Liver (tissue), 3 donors: ENCODE data around the gene RAPGEF2.

ENCODE experiments used
- FOXA1 ChIP-seq: IDR thresholded peaks from 2 replicates; pipeline ENCODE4 v1.6.1; 2016; ENCODE audit warnings: antibody characterized with exemption
- FOXA2 ChIP-seq: IDR thresholded peaks from 2 replicates; pipeline ENCODE4 v1.6.1; 2016; ENCODE audit warnings: antibody characterized with exemption
- GABPA ChIP-seq, 2 donors: IDR thresholded peaks in 1 of 2; conservative IDR thresholded peaks in 1 of 2; 2 replicates each; pipeline ENCODE4 v1.6.1; 2016; ENCODE audit warnings: antibody characterized with exemption in 2 of 2, mild to moderate bottlenecking in 1 of 2, moderate library complexity in 1 of 2
- HNF4A ChIP-seq, 2 donors: conservative IDR thresholded peaks; 2 replicates each; pipeline ENCODE4 v1.6.1; 2016; ENCODE audit warnings: antibody characterized with exemption in 2 of 2, mild to moderate bottlenecking in 2 of 2
- HNF4G ChIP-seq: IDR thresholded peaks from 2 replicates; pipeline ENCODE4 v1.6.1; 2016; ENCODE audit warnings: antibody characterized with exemption
- JUND ChIP-seq, 2 donors: IDR thresholded peaks; 2 replicates each; pipeline ENCODE4 v1.6.1; 2016; ENCODE audit warnings: antibody characterized with exemption in 2 of 2
- RAD21 ChIP-seq, 2 donors: IDR thresholded peaks; 2 replicates each; pipeline ENCODE4 v1.6.1; 2016; ENCODE audit warnings: antibody characterized with exemption in 2 of 2, mild to moderate bottlenecking in 2 of 2
- RXRA ChIP-seq, 2 donors: IDR thresholded peaks; 2 replicates each; pipeline ENCODE4 v1.6.1; 2017 to 2018; ENCODE audit warnings: antibody characterized with exemption in 2 of 2, mild to moderate bottlenecking in 1 of 2
- SP1 ChIP-seq: IDR thresholded peaks from 2 replicates; pipeline ENCODE4 v1.6.1; 2018; ENCODE audit warnings: antibody characterized with exemption, mild to moderate bottlenecking
- TAF1 ChIP-seq: conservative IDR thresholded peaks from 2 replicates; pipeline ENCODE4 v1.6.1; 2016; ENCODE audit warnings: antibody characterized with exemption, mild to moderate bottlenecking
- TF ChIP-seq, protein P1 (sequence below): fragments of 150-350 bp; IDR thresholded peaks from 2 replicates; pipeline ENCODE4 v1.5.1; 2017; ENCODE audit warnings: improper control_type of control experiment, low read depth, low read length; ENCODE audit not compliant: missing input control
- TF ChIP-seq, protein P2 (sequence below): IDR thresholded peaks from 2 replicates; pipeline ENCODE4 v1.6.1; 2016; ENCODE audit warnings: antibody characterized with exemption
- TF ChIP-seq, protein P3 (sequence below): IDR thresholded peaks from 2 replicates; pipeline ENCODE4 v1.6.1; 2016; ENCODE audit warnings: antibody characterized with exemption, mild to moderate bottlenecking
- TF ChIP-seq, protein P4 (sequence below): IDR thresholded peaks from 2 replicates; pipeline ENCODE4 v1.6.1; 2016; ENCODE audit warnings: antibody characterized with exemption
- donor health status: healthy.
- donor health status: healthy.

DNA sequence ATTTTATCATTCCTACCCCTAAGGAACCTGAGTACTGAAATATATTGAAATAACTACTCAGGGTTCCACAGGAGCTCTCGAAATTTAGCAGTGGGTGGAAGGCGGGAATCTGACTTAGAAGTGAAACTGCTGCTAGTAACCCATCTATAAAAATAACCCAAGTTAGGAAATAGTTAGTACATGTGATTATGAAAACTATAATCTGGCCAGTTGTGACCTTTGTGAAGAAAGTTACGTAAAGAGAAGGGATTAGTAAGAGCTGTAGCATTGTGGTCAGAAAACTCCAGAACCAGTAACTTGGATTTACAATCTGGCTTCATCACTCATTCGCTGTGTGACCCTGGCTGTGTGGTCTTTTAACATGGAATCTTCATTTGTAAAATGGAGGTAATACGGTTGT is 175.5 kb downstream of the RAPGEF2 start:
- TF ChIP-seq, protein P1, sequence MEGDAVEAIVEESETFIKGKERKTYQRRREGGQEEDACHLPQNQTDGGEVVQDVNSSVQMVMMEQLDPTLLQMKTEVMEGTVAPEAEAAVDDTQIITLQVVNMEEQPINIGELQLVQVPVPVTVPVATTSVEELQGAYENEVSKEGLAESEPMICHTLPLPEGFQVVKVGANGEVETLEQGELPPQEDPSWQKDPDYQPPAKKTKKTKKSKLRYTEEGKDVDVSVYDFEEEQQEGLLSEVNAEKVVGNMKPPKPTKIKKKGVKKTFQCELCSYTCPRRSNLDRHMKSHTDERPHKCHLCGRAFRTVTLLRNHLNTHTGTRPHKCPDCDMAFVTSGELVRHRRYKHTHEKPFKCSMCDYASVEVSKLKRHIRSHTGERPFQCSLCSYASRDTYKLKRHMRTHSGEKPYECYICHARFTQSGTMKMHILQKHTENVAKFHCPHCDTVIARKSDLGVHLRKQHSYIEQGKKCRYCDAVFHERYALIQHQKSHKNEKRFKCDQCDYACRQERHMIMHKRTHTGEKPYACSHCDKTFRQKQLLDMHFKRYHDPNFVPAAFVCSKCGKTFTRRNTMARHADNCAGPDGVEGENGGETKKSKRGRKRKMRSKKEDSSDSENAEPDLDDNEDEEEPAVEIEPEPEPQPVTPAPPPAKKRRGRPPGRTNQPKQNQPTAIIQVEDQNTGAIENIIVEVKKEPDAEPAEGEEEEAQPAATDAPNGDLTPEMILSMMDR, result no peak
- TF ChIP-seq TAF1 (no peak), RAD21 (IDR thresholded peaks at IDR 0.05) (peak; percentile 6 to 23), FOXA2 (no peak), RXRA (IDR thresholded peaks at IDR 0.05) (peak; percentile 28 to 66), FOXA1 (no peak), JUND (IDR thresholded peaks at IDR 0.05) (no peak), HNF4A (conservative IDR thresholded peaks at IDR 0.05) (peak; percentile 32 to 57), HNF4G (no peak), SP1 (no peak), GABPA (IDR thresholded peaks at IDR 0.05 in 1 of 2, conservative IDR thresholded peaks at IDR 0.05 in 1 of 2) (no peak)
- TF ChIP-seq, protein P2, sequence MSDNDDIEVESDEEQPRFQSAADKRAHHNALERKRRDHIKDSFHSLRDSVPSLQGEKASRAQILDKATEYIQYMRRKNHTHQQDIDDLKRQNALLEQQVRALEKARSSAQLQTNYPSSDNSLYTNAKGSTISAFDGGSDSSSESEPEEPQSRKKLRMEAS, result peak; percentile 57
- TF ChIP-seq, protein P3, sequence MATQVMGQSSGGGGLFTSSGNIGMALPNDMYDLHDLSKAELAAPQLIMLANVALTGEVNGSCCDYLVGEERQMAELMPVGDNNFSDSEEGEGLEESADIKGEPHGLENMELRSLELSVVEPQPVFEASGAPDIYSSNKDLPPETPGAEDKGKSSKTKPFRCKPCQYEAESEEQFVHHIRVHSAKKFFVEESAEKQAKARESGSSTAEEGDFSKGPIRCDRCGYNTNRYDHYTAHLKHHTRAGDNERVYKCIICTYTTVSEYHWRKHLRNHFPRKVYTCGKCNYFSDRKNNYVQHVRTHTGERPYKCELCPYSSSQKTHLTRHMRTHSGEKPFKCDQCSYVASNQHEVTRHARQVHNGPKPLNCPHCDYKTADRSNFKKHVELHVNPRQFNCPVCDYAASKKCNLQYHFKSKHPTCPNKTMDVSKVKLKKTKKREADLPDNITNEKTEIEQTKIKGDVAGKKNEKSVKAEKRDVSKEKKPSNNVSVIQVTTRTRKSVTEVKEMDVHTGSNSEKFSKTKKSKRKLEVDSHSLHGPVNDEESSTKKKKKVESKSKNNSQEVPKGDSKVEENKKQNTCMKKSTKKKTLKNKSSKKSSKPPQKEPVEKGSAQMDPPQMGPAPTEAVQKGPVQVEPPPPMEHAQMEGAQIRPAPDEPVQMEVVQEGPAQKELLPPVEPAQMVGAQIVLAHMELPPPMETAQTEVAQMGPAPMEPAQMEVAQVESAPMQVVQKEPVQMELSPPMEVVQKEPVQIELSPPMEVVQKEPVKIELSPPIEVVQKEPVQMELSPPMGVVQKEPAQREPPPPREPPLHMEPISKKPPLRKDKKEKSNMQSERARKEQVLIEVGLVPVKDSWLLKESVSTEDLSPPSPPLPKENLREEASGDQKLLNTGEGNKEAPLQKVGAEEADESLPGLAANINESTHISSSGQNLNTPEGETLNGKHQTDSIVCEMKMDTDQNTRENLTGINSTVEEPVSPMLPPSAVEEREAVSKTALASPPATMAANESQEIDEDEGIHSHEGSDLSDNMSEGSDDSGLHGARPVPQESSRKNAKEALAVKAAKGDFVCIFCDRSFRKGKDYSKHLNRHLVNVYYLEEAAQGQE, result peak; percentile 71
- TF ChIP-seq, protein P4, sequence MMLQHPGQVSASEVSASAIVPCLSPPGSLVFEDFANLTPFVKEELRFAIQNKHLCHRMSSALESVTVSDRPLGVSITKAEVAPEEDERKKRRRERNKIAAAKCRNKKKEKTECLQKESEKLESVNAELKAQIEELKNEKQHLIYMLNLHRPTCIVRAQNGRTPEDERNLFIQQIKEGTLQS, result no peak
